Stimulated activated CD4-positive, alpha-beta T cell treated with anti-CD3 and anti-CD28 coated beads, Interleukin-1b, Interleukin-23, amount 100 ng/mL, for 24 hours (primary cell): Measurements from ENCODE around the gene RASA4.
"Not testable (repeated sequence)": the region's sequence is repeated elsewhere in the genome, so short reads cannot be mapped to it uniquely, and the experiment has no call there.

ENCODE experiments used
- DNase-seq, 4 experiments: peaks; one replicate each; pipeline ENCODE4 v3.0.0-alpha.2; 2020; ENCODE audit warnings: low read depth in 4 of 4, low spot score in 1 of 4

The RASA4 gene

DNA sequence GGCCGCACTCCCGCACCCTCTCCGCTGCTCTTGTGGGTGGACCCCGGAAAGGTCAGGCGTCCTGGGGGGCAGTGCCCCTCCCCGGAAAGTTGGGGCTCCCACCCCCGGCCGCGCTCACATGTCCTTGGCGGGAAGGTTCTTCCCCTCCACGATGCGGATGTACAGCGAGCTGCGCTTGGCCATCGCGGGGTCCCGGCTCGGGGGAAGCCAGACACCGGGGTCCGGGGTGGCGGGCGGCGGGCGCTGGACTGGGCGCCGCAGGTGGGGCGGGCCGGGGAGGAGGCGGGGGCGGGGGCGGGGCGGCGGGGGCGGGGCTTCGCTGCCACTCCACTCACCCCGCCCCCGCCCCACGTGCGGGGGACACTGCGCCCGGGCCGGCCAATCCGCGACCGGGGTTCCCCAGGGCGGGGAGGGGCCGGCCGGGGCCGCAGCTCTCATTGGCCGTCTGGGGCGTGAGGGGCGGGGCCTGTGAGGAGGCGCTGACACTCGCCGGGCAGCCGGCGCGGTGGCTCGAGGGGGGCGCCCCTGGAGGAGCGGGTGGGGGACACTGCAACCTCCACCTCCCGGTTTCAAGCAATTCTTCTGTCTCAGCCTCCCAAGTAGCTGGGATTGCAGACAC lies at the start of gene RASA4:
Gene RASA4, minus strand, starts transcription at position 250 of the 619 bp plus-strand sequence. Its CDS starts 67 bp downstream, at position 183.
- not testable (repeated sequence) for DNase-seq

DNA sequence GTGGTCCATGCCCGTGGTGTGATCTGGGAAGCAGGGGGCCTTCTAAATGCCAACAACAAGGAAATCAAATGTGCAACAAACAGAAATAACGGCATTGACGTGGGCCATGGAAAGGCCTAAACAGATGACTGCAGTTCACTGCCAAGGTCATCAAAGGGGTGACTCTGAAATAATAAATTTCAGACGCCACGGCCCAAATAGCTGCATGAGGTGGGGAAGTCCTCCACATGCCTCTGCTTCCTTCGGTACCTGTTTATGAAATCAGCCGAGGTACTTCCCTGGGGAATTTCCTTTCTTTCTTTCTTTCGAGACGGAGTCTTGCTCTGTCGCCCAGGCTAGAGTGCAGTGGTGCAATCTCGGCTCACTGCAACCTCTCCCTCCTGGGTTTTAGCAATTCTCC lies 48.2 kb upstream of the RASA4 start:
- not testable (repeated sequence) for DNase-seq

DNA sequence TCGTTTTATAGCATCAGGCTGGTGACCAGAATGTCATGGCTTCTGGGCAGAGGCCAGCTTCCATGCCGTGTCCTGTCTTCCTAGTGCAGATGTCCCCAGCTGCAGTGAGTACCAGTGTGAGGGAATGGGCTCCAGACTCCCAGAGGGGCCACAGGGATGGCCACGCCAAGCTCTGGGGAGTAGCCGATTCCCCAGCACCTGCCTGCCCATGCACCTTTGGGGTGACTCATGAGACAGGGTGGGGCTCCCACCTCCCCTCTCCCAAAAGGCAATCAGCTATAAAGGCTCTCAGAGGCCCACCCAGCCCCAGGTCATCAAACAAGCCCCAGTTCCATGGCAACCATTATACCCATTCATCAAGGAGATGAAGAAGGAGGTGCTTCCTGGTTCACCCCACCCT lies 33.4 kb upstream of the RASA4 start, which contains the start of gene SPDYE2B:
Gene SPDYE2B, plus strand, starts transcription at position 396 of the 400 bp plus-strand sequence. CDS start 2,030 bp downstream, outside the sequence.
- not testable (repeated sequence) for DNase-seq

DNA sequence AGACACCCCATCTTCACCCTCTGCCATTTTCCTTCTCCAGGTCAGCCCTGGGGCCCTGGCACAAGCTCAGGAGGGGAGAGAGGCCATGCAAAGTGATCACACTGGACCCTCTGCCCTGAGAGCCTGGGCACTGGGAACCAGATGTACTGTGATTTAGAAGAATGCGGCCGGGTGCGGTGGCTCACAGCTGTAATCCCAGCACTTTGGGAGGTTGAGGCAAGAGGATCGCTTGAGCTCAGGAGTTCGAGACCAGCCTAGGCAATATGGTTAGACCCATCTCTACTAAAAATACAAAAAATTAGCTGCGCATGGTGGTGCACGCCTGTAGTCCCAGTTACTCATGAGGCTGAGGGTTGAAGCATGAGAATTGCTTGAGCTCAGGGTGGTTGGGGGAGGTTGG lies 31.3 kb upstream of the RASA4 start:
- DNase-seq = not testable (repeated sequence)

DNA sequence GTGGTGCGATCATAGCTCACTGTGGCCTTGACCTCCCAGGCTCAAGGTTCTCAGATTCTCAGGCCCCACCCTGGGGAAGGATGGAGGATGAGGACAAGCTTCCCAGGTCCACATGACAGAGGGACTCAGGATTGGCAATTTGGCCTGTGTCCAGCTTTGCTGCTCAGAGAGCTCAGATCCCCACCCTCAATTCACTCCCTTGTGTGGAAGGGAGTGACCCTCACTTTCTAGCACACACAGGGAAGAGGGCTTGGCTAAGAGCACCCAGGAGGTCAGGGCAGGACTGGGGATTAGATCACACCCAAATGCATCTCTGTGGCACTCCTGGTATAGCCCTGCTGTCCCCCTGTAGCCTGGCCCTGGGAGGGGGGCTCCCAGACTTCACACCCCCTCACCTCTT lies 26.8 kb upstream of the RASA4 start:
- not testable (repeated sequence) for DNase-seq

DNA sequence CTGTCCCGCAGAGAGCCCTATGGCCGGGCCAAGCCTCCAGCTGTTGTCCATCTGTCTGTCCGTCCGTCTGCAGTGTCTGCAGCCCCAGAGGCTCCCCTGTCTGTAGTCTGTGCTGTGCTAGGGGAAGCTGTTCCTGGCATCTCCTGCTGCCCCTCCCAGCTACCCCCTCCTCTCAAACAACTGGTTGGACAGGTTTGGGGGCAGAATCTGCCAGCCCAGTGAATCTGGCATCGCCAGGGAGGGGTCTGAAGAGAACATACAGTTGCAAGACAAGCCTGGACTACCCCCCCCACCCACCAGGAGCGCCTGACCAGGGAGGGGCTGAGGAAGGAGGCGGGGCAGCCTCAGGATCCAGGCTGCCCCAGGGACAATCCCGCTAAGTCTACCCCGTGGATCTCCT lies 26.1 kb upstream of the RASA4 start, which contains the start of gene UPK3BL1:
Gene UPK3BL1, minus strand, starts transcription at position 101 of the 400 bp plus-strand sequence. Its CDS starts 50 bp downstream, at position 51.
- not testable (repeated sequence) for DNase-seq

DNA sequence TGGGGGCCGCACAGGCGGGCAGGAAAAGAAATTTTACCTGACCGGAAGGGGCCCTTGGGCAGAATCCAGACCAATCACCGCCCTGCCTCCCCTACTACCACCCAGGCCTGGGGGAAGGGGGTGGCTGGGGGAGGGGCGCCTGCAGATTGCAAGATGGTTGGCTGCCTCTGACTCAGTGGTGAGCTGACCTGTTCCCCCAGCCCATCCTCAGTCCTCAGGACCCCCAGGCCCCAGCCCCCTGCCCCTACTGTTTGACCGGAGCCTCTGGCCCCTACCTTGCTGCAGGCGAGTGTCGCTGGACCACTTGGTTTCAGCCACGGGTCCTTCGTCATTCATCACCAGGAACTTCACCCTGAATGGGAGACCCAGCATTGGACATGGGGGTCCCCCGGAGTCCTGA lies 22.3 kb upstream of the RASA4 start:
- DNase-seq = not testable (repeated sequence)

DNA sequence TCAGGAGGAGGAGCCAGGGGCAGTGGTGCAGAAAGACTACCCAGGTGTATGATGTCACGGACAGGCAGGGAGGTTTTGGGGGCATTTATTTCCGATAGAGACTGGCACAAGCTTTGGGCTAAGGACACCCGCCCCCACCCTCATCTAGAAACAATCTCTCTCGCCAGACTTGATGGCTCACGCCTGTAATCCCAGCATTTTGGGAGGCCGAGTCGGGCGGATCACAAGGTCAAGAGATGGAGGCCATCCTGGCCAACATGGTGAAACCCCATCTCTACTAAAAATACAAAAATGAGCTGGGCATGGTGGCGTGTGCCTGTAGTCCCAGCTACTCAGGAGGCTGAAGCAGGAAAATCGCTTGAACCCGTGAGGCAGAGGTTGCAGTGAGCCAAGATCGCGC lies 20.4 kb upstream of the RASA4 start:
- DNase-seq = not testable (repeated sequence)

DNA sequence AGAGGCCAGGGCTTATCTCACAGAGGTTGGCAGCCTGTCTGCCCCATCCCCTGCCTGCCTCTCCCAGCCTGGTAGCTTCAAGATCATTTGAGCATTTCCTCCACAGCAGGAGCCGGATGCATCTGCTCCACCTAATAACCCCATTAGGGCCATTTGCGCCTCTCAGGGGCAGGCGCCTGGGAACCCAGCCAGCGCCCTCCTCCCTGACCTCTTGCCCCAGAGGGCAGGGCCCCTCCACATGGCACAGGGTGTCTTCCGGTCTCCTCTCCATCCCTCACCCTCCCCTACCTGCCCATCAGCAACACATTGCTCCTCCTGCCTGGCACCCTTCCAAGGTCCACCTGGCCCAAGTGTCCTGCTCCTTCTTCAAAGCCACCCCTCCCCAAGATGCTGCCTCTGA lies 18.8 kb upstream of the RASA4 start:
- not testable (repeated sequence) for DNase-seq

DNA sequence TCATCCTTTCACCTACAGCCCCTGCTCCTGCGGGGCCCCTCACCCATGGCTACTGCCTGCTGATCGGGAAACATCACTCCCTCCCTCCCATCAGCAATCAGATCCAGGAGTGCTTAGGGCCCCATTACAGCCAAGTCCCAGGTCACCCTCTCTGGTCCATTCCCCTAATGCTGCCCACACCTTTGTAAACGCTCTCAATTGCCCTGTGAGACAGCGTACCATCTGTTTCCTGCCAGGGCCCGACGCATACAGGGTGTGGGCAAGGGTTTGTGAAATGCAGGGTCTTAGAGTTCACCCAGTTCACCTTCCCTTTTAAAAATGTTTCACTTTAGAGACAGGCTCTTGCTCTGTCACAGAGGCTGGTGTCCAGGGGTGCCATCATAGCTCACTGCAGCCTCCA lies 17.7 kb upstream of the RASA4 start:
- not testable (repeated sequence) for DNase-seq

DNA sequence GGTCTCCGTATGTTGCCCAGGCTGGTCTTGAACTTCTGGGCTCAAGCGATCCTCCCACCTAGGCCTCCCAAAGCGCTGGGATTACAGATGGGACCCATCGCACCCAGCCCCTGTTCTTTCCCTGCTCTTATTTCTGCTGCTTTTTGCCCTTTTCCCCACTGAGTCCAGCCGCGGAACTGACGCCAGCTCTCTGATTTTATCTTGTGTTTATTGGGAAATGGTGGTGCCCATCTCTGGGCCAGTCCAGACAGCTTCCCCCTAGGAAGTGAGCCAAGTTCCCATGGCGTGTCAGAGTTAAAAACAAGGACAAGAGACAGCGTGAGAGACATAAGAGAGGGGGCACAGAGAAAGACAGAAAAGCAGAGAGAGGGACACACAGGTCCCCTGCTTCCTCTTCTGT lies 14.1 kb upstream of the RASA4 start:
- not testable (repeated sequence) for DNase-seq

DNA sequence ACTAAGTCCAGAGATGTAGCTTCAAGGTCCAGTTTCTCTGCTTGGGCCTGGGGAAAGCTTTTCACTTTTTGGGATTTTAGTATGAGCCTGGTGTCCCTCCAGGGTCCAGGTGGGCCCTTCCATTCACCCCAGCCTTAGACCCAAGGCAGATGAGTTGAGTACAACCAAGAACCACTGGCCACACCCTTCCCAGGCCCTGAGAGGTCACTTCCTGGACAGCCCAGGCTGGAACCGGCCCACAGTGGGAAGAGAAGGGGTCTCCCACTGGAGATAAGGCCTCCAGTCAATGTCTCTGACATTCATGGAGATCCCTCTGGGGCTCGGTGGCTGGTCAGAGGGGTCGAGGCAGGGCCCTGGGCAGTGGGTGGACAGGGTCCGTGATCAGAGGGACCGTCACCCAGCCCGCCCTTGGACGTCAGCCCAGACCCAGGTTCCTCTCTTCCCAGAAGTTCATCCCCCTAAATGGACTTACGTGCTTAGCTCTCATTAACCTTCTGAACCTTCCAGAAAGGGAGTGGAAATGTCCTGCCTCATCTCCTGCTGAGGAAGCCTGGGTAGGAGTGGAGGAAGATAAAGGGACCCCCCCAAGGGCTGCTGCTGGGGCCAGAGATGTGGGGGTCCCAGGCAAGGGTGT lies 10.8 kb upstream of the RASA4 start:
- not testable (repeated sequence) for DNase-seq

DNA sequence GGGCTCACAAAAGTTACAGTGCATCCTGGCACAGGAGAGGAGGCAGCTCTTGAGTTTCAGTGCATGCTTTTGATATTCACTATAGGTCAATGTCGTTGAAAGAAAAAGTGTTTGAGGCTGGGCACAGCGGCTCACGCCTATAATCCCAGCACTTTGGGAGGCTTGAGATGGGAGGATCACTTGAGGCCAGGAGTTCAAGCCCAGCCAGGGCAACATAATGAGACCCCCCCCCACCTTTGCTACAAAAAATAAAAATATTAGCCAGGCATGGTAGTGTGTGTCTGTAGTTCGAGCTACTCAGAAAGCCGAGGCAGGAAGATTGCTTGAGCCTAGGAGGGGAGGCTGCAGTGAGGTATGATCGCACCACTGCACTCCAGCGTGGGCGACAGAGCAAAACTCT lies 1.6 kb upstream of the RASA4 start:
- not testable (repeated sequence) for DNase-seq

DNA sequence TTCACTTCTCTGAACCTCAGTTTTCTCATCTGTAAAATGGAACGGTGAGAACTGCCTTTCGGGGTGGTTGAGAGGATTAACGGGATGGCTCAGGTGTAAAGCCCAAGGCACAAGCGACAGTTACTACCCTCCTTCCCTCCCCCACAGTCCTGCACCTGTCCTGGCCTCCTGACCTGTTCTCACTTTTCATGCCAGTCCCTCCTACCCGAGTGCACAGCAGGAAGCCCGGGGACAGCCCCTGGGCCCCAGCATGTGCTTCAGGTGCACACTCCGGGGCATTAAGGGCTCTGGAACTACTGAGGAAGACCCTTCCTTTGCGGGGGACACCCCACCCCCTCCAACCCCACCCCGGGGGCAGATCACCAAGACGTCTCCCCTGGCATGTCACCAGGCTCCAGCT lies 626 bp downstream of the RASA4 start:
- not testable (repeated sequence) for DNase-seq

DNA sequence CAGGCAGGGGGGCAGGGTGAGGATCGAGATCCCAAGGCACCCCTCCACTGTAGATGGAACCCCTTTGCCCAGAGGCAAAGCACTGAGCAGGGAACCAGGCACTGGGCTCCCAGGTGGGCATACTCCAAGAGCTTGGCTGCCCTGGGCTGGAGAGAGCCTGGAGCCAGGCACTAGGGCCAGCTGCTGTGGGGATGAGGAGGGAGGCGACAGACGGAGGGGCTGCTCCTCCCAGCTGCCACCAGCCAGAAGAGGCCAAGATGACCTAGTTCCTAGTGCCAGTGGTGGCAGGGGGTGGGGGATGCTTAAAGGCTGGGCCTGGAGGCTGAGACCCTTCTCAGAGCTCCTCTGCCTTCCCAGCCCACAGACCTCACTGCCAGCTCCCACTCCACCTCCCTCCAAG lies 1.7 kb downstream of the RASA4 start:
- not testable (repeated sequence) for DNase-seq

DNA sequence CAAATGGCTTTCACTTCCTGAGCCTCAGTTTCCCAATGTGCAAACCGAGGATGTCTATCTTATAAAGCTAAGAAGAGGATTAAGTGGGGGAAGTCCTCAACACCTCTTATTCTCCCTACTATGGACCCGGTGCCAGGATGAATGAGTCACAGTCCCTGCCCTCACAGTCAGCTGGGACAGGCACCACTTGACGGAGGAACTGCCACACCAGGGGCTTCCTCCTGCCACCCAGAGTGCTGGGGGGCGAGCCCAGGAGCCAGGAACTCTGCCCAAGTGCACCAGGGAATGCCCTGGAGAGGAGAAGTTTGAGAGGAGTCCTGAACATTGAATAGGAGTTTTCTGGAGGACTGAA lies 2.2 kb downstream of the RASA4 start:
- not testable (repeated sequence) for DNase-seq

DNA sequence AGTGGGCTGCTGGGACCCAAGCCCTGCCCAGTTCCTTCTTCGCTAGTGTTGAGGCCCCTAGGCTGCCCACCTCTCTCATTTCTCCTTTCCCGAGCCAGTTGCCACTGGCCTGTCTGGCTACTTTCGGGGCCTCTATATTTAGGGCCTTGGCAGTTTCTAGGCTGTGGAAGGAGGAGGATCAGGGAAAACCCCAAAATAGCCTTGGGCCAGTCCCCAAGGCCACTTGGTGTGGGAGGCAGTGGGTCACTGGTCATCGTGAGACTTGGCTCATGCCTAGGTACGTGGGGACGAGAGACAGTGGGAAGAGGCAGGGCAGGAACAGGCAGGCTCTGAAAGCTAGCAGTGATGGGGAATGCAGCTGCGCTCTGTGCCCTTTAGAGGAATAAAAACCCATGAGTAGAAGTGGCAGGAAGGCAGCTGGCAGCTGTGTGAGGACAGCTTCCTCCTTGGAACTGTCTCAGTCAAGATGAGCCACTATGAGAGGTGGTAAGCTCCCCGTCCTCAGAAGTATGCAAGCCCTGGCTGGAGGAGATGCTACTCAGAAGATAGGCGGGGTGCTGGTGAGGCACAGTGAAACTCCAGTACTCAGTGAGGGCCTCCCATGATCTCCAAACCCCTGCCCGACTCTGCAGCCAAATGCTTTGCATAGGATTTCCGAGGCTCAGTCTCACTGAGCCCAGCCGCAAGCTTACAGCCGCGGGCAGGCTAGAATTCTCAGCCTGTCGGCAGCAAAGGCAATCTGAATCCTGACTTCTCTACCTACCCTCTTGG lies 2.8 kb downstream of the RASA4 start:
- DNase-seq = not testable (repeated sequence)

DNA sequence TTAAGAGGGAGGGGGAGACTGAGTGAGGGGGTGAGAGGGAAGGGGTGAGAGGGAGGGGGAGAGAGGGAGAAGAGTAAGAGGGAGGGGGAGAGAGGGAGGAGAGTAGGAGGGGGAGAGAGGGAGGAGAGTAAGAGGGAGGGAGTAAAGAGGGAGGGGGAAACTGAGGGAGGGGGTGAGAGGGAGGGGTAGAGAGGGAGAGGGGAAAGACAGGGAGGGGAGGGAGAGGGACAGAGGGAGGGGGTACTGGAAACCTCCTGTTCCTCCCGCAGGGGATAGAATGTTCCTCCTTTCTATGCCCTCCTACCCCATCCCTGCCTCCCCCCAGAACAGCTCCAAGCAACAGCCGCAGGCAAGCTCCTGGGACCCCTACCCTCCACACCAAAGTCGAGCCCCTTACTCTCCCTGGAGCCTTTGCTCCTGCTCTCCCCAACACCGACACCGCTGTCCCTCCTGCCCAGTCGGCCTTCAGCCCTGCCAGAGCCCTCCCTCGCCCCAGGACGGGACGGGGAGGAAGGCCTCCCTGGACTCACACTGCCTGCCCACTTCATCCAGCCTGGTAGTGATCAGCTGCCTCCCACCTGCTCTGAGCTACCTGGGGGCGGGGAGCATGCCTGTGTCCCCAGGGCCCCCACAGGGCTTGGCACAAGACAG lies 4.8 kb downstream of the RASA4 start:
- not testable (repeated sequence) for DNase-seq

DNA sequence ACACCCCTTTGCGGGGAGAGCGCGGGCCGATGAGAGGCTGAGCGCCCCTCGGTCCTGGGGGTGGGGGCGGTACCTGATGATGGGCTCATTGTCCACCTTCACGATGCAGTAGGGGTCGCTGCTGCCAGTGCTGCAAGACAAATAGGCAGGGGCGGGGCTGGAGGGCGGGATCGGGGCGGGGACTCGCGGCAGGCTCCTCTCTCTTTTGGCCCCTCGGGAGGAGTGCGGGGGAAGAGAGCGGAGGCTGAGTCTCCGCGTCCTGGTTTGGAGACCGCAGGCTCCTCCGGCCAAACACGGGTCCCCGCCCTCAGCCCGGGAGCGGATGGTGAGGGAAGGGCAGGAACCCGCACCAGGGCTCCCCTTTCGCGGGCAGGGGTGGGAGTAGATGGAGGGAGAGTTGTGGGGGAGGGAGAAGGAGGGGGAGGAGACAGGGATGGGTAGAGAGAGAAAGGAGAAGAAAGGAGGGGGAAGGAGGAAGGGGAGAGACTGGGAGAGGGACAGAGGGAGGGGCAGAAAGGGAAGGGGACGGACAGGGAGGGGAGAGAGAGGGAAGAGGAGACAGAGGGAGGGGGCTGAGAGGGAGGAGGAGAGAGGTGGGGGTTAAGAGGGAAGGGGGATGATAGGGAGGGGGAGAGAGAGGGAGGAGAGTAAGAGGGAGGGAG lies 5.4 kb downstream of the RASA4 start:
- DNase-seq = not testable (repeated sequence)

DNA sequence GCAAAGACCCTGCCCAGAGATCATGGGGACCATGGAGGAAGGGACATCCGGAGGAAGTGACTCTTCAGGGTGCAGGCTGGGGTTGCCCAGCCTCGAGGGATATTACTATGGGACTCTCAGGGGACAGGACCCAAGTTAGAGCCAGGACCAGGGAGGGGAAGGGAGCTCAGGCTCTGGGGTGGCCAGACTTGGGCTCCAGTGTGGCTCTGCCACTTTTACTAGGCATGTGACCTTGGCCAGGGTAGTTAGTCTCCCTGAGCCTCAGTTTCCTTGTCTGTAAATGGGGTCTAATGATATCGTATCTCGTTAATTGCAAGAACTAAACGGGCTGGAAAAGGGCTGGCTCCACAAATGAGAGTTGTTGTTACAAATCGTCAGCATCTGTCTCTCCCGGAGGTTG lies 6.1 kb downstream of the RASA4 start:
- DNase-seq = not testable (repeated sequence)

DNA sequence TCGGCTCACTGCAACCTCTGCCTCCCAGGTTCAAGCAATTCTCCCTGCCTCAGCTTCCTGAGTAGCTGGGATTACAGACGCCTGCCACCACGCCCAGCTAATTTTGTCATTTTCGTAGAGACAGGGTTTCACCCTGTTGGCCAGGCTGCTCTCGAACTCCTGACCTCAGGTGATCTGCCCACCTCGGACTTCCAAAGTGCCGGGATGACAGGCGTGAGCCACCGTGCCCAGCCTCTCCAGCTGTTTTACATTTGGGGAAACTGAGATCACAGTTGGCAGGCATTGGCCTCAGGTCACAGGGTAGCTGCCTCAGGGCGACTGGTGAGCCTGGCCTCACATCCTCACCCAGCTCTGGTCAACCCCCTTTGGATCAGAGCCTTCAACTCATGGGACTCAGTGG lies 6.8 kb downstream of the RASA4 start:
- DNase-seq = not testable (repeated sequence)
